ENCODE results near the gene KIF16B. TPM values are rescaled to one million over a fixed set of nuclear protein-coding genes. Genes with fewer than 3 reads are reported as not detected.

KIF16B gene
- total and polyA plus RNA-seq, 9 of the 15 experiments (the other 6 are each of a cell fraction or from before 2014, with no cell fraction given) = 1.00 to 10.6 (median 8.5) TPM

- no peak for TF ChIP-seq REST (IDR thresholded peaks at IDR 0.05; ENCODE audit: borderline replicate concordance)
- TF ChIP-seq REST (CRISPR knock-in tag; IDR thresholded peaks at IDR 0.05; ENCODE audit: low read depth) = no peak
- TF ChIP-seq TEAD4 (IDR thresholded peaks at IDR 0.05; ENCODE audit: low read length) = no peak
- no peak for TF ChIP-seq TEAD4 (CRISPR knock-in tag; IDR thresholded peaks at IDR 0.05; ENCODE audit: borderline replicate concordance)
- 0 out of 2 replicates have a peak, but pooled peaks have one; percentile 25 for TF ChIP-seq KLF13 (tag; IDR thresholded peaks at IDR 0.05; ENCODE audit: borderline replicate concordance, low read depth)
- TF ChIP-seq POLR2H (tag; IDR thresholded peaks at IDR 0.05; ENCODE audit: low read depth) = no peak
- TF ChIP-seq ESRRA (IDR thresholded peaks at IDR 0.05; ENCODE audit: borderline replicate concordance, low read depth) = no peak
- TF ChIP-seq PTBP1 (IDR thresholded peaks at IDR 0.05; ENCODE audit: low read depth, low read length) = 0 out of 2 replicates have a peak, but pooled peaks have one; percentile 49
- TF ChIP-seq PBX2 (CRISPR knock-in tag; IDR thresholded peaks at IDR 0.05; ENCODE audit: low read depth) = no peak
- no peak for TF ChIP-seq PBX2 (tag; conservative IDR thresholded peaks at IDR 0.05; ENCODE audit: low read depth)
- peak; percentile 52 for TF ChIP-seq TBP (optimal IDR thresholded peaks at IDR 0.05; ENCODE audit: low read depth, low read length)
- TF ChIP-seq RUNX1 (IDR thresholded peaks at IDR 0.05; ENCODE audit: low read depth) = no peak
- TF ChIP-seq MIER1 (IDR thresholded peaks at IDR 0.05; ENCODE audit: low read depth) = no peak
- no peak for TF ChIP-seq CREBBP (IDR thresholded peaks at IDR 0.05; ENCODE audit: low read depth, low read length)
- TF ChIP-seq MAX (CRISPR knock-in tag; IDR thresholded peaks at IDR 0.05) = no peak
- peak in 1 of 2 experiments; percentile 24; a peak in 1 of 4 replicates for TF ChIP-seq HDAC1 (IDR thresholded peaks at IDR 0.05)
- no peak for TF ChIP-seq ZEB2 (IDR thresholded peaks at IDR 0.05)
- TF ChIP-seq MCM7 (IDR thresholded peaks at IDR 0.05) = no peak
- no peak for TF ChIP-seq ILK (tag; IDR thresholded peaks at IDR 0.05; ENCODE audit: borderline replicate concordance, low read depth)
Measured at GRCh38 chr20:16574656-16575355, 1.6 kb upstream of the KIF16B start (continued).
